H1 (cell line): ENCODE results near the gene CCL28. TPM values are rescaled to one million over a fixed set of nuclear protein-coding genes. Genes with fewer than 3 reads are reported as not detected.
A peak's percentile ranks its signal among the peaks of the same experiment; 100 is the strongest.

Experiments
- CTCF ChIA-PET: fragments of 300-600 bp; sonication (Branson Sonifier 250); formaldehyde crosslinking; loops from one replicate; lab custom pipeline; 2021; ENCODE audit not compliant: partially characterized antibody; lab: Charles Lee
- POLR2A ChIA-PET: fragments of 300-600 bp; sonication (Branson Sonifier 250); formaldehyde crosslinking; loops from one replicate; lab custom pipeline; 2021; ENCODE audit warnings: inconsistent platforms; ENCODE audit not compliant: partially characterized antibody; lab: Charles Lee
- DNase-seq, 2 experiments: peaks; one replicate each; pipeline versions ENCODE4 v3.0.0 to v3.0.0-alpha.2; 2010 to 2022; ENCODE audit warnings: low spot score in 2 of 2, low read depth in 1 of 2, mixed read lengths in 1 of 2
- FAIRE-seq: peaks from 2 replicates; lab custom pipeline; 2011; peaks lifted over from hg19 to GRCh38; lab: Jason Lieb, UNC
- H2AFZ ChIP-seq: 2 replicates; pipeline ENCODE4 v1.8.1; 2012; ENCODE audit warnings: low read length, inconsistent platforms
- H2AK5ac ChIP-seq: 2 replicates; pipeline ENCODE4 v1.6.1; 2013; ENCODE audit warnings: low read depth, low read length
- H2BK120ac ChIP-seq: replicated peaks from 2 replicates; pipeline ENCODE3; 2013; ENCODE audit warnings: low read depth, low read length, inconsistent platforms
- H2BK12ac ChIP-seq: 2 replicates; pipeline ENCODE4 v1.6.1; 2013; ENCODE audit warnings: low read depth, low read length
- H2BK15ac ChIP-seq: 2 replicates; pipeline ENCODE4 v1.6.1; 2013; ENCODE audit warnings: low read length
- H2BK20ac ChIP-seq: 2 replicates; pipeline ENCODE4 v1.6.1; 2013; ENCODE audit warnings: low read length
- H2BK5ac ChIP-seq: 2 replicates; pipeline ENCODE4 v1.6.1; 2013; ENCODE audit warnings: low read depth, low read length
- H3K14ac ChIP-seq: 2 replicates; pipeline ENCODE4 v1.6.1; 2013; ENCODE audit warnings: inconsistent platforms; ENCODE audit not compliant: insufficient read length
- H3K18ac ChIP-seq: 2 replicates; pipeline ENCODE4 v1.6.1; 2013; ENCODE audit warnings: low read length; ENCODE audit errors: extremely low read depth
- H3K23ac ChIP-seq: 2 replicates; pipeline ENCODE4 v1.6.1; 2013; ENCODE audit warnings: inconsistent platforms; ENCODE audit not compliant: insufficient read length
- H3K23me2 ChIP-seq: 2 replicates; pipeline ENCODE4 v1.6.1; 2013; ENCODE audit warnings: low read depth, low read length
- H3K27ac ChIP-seq: 2 replicates; pipeline ENCODE4 v1.6.1; 2011; ENCODE audit warnings: low read depth, low read length, inconsistent platforms
- H3K27me3 ChIP-seq, 4 experiments: replicated peaks in 1 of 4; 1 replicate in 1 of 4; 2 replicates in 3 of 4; pipeline versions ENCODE4 v1.6.1 to v1.8.1; 2011 to 2013; ENCODE audit warnings: low read length in 3 of 4, mild to moderate bottlenecking in 3 of 4, inconsistent platforms in 2 of 4, mixed read lengths in 2 of 4, moderate library complexity in 1 of 4; ENCODE audit not compliant: control insufficient read depth in 3 of 4, insufficient read depth in 3 of 4; ENCODE audit errors: extremely low read depth in 1 of 4
- H3K36me3 ChIP-seq, 4 experiments: 2 replicates each; pipeline versions ENCODE4 v1.6.1 to v1.8.1; 2011 to 2013; ENCODE audit warnings: mild to moderate bottlenecking in 4 of 4, low read length in 3 of 4, moderate library complexity in 2 of 4, control low read depth in 1 of 4, inconsistent platforms in 1 of 4; ENCODE audit not compliant: insufficient read depth in 4 of 4, control insufficient read depth in 2 of 4
- H3K4ac ChIP-seq: replicated peaks from 2 replicates; pipeline ENCODE3; 2013; ENCODE audit warnings: low read length, low read depth, mixed read lengths, inconsistent platforms; ENCODE audit not compliant: insufficient read length
- H3K4me1 ChIP-seq, 4 experiments: replicated peaks in 1 of 4; 1 replicate in 1 of 4; 2 replicates in 3 of 4; pipeline versions ENCODE4 v1.6.1 to v1.8.1; 2011 to 2013; ENCODE audit warnings: low read length in 3 of 4, inconsistent platforms in 2 of 4, mixed read lengths in 1 of 4; ENCODE audit not compliant: insufficient read depth in 4 of 4, control insufficient read depth in 3 of 4
- H3K4me2 ChIP-seq, 2 experiments: 2 replicates each; pipeline versions ENCODE4 v1.6.1 to v1.8.1; 2011 to 2013; ENCODE audit warnings: low read depth in 2 of 2, low read length in 2 of 2, control low read depth in 1 of 2, inconsistent platforms in 1 of 2, mild to moderate bottlenecking in 1 of 2; ENCODE audit not compliant: insufficient read depth in 1 of 2
- H3K4me3 ChIP-seq, 4 experiments: fragments of 200-600, 300-600 bp in 1 of 4; sonication (generic), shearing (Covaris generic), sonication (Bioruptor Twin) in 1 of 4; 2 replicates each; pipeline versions ENCODE4 v1.5.1 to v1.8.1; 2011 to 2016; ENCODE audit warnings: low read length in 4 of 4, low read depth in 3 of 4, control low read depth in 2 of 4, inconsistent platforms in 2 of 4, mild to moderate bottlenecking in 2 of 4, mixed read lengths in 1 of 4, moderate library complexity in 1 of 4; ENCODE audit not compliant: insufficient read depth in 2 of 4; ENCODE audit errors: extremely low read depth in 1 of 4
- H3K56ac ChIP-seq: replicated peaks from 2 replicates; pipeline ENCODE3; 2013; ENCODE audit warnings: low read depth, mild to moderate bottlenecking, mixed read lengths, low read length, inconsistent platforms; ENCODE audit not compliant: insufficient read length
- H3K79me1 ChIP-seq: 2 replicates; pipeline ENCODE4 v1.6.1; 2013; ENCODE audit warnings: low read depth, low read length, control low read depth
- H3K79me2 ChIP-seq, 2 experiments: 2 replicates each; pipeline versions ENCODE4 v1.6.1 to v1.8.1; 2012 to 2013; ENCODE audit warnings: low read length in 2 of 2, mild to moderate bottlenecking in 2 of 2, inconsistent platforms in 1 of 2; ENCODE audit not compliant: insufficient read depth in 2 of 2, control insufficient read depth in 1 of 2
- H3K9ac ChIP-seq, 4 experiments: replicated peaks in 1 of 4; 1 replicate in 1 of 4; 2 replicates in 3 of 4; pipeline versions ENCODE4 v1.6.1 to v1.8.1; 2011 to 2013; ENCODE audit warnings: low read depth in 3 of 4, low read length in 3 of 4, control low read depth in 2 of 4, mild to moderate bottlenecking in 2 of 4, moderate library complexity in 2 of 4, inconsistent platforms in 1 of 4; ENCODE audit errors: extremely low read depth in 1 of 4
- H3K9me3 ChIP-seq, 2 experiments: 2 replicates each; pipeline versions ENCODE4 v1.6.1 to v1.8.1; 2012 to 2013; ENCODE audit warnings: mild to moderate bottlenecking in 2 of 2, moderate library complexity in 2 of 2, control low read depth in 1 of 2, inconsistent platforms in 1 of 2, low read depth in 1 of 2, low read length in 1 of 2, mixed read lengths in 1 of 2; ENCODE audit not compliant: insufficient read depth in 2 of 2
- H4K20me1 ChIP-seq, 2 experiments: replicated peaks in 1 of 2; 2 replicates each; pipeline versions ENCODE3 to v1.8.1; 2011 to 2013; ENCODE audit warnings: inconsistent platforms in 2 of 2, low read length in 2 of 2, mild to moderate bottlenecking in 1 of 2; ENCODE audit not compliant: insufficient read depth in 2 of 2, control insufficient read depth in 1 of 2
- H4K5ac ChIP-seq: 2 replicates; pipeline ENCODE4 v1.6.1; 2013; ENCODE audit warnings: low read length, low read depth, mixed read lengths, inconsistent platforms; ENCODE audit not compliant: insufficient read length
- H4K8ac ChIP-seq: 2 replicates; pipeline ENCODE4 v1.8.0; 2013; ENCODE audit warnings: mild to moderate bottlenecking, moderate library complexity, low read length, inconsistent platforms; ENCODE audit not compliant: insufficient read depth; ENCODE audit errors: extremely low read depth
- H4K91ac ChIP-seq: replicated peaks from 2 replicates; pipeline ENCODE3; 2013; ENCODE audit warnings: low read length, mixed read lengths, inconsistent platforms; ENCODE audit not compliant: insufficient read length
- BACH1 ChIP-seq: IDR thresholded peaks from 2 replicates; pipeline ENCODE4 v1.6.1; 2012; ENCODE audit warnings: low read length, improper control_type of control experiment
- CREB1 ChIP-seq: IDR thresholded peaks from 2 replicates; pipeline ENCODE4 v1.6.1; 2012; ENCODE audit warnings: inconsistent platforms
- E2F6 ChIP-seq: IDR thresholded peaks from 2 replicates; pipeline ENCODE4 v1.6.1; 2012; ENCODE audit warnings: inconsistent platforms
- EZH2 ChIP-seq: fragments of 200-600 bp; sonication (generic); IDR thresholded peaks from 2 replicates; pipeline ENCODE4 v1.7.1; 2012; ENCODE audit warnings: low read depth, mild to moderate bottlenecking, moderate library complexity, low read length, inconsistent platforms; ENCODE audit not compliant: severe bottlenecking
- HDAC6 ChIP-seq: IDR thresholded peaks from one replicate; pipeline ENCODE4 v1.7.1; 2012; ENCODE audit warnings: low read depth, mild to moderate bottlenecking, inconsistent platforms, low read length, moderate library complexity
- KDM4A ChIP-seq: IDR thresholded peaks from one replicate; pipeline ENCODE4 v1.7.1; 2012; ENCODE audit warnings: low read depth, mild to moderate bottlenecking, moderate library complexity, low read length, inconsistent platforms; ENCODE audit not compliant: severe bottlenecking
- MAX ChIP-seq: IDR thresholded peaks from 2 replicates; pipeline ENCODE4 v1.6.1; 2012; ENCODE audit warnings: inconsistent platforms
- PHF8 ChIP-seq: fragments of 200-600 bp; sonication (generic); conservative IDR thresholded peaks from 2 replicates; pipeline ENCODE4 v1.7.1; 2012; ENCODE audit warnings: low read depth, mild to moderate bottlenecking, inconsistent platforms, low read length, moderate library complexity
- POLR2A ChIP-seq, 2 experiments: IDR thresholded peaks; 1 replicate in 1 of 2; 2 replicates in 1 of 2; pipeline ENCODE4 v1.6.1; 2011; ENCODE audit warnings: low read depth in 2 of 2, low read length in 2 of 2, mild to moderate bottlenecking in 2 of 2; ENCODE audit errors: control extremely low read depth in 1 of 2
- POLR2AphosphoS5 ChIP-seq: IDR thresholded peaks from 2 replicates; pipeline ENCODE4 v1.6.1; 2011; ENCODE audit warnings: low read depth, low read length
- TAF1 ChIP-seq: IDR thresholded peaks from 2 replicates; pipeline ENCODE4 v1.6.1; 2011; ENCODE audit warnings: mild to moderate bottlenecking, low read depth, low read length
- ZNF274 ChIP-seq: IDR thresholded peaks from 2 replicates; pipeline ENCODE4 v1.7.0; 2012; ENCODE audit warnings: low read length, borderline replicate concordance; ENCODE audit errors: extremely low read depth
- WGBS, 2 experiments: shearing (Covaris generic) in 1 of 2; methylation state at CpG; one replicate each; pipeline versions ENCODE4 v1.1.6 to v1.1.7; 2013 to 2015; ENCODE audit warnings: low lambda C conversion rate in 2 of 2, mixed read lengths in 2 of 2, inconsistent platforms in 1 of 2, low coverage in 1 of 2, missing lambda C conversion rate in 1 of 2; ENCODE audit not compliant: insufficient replicate concordance in 2 of 2, insufficient coverage in 1 of 2, insufficient read length in 1 of 2; ENCODE audit errors: extremely low coverage in 1 of 2, missing lambda C conversion rate in 1 of 2; 5-methylcytosine and 5-hydroxymethylcytosine counted together
- polyA plus RNA-seq, 7 experiments: library from polyadenylated mRNA; depleted of rRNA in 3 of 7; stranded (reverse) in 5 of 7; unstranded in 2 of 7; fragments of >200 nt in 5 of 7; fragments of 200-250 nt in 2 of 7; gene quantifications; 1 replicate in 5 of 7; 2 replicates in 1 of 7; 4 replicates in 1 of 7; pipeline versions ENCODE4 v1.2.1 to v1.2.3, GENCODE V29; 2011 to 2013; ENCODE audit warnings: missing spikeins in 2 of 7, mixed read lengths in 2 of 7
- total RNA-seq: library from RNA; stranded (reverse); fragmentation: NEBNext Ultra II Directional; extraction: Animal tissue kit (Norgen Biotek cat#: 25700); gene quantifications from 2 replicates; pipeline ENCODE4 v1.2.1, GENCODE V29; 2021

CCL28 gene
- total and polyA plus RNA-seq, 2 of the 8 experiments (the other 6 are each of a cell fraction or from before 2014, with no cell fraction given), result 0.95 TPM; not detected in 1

DNA sequence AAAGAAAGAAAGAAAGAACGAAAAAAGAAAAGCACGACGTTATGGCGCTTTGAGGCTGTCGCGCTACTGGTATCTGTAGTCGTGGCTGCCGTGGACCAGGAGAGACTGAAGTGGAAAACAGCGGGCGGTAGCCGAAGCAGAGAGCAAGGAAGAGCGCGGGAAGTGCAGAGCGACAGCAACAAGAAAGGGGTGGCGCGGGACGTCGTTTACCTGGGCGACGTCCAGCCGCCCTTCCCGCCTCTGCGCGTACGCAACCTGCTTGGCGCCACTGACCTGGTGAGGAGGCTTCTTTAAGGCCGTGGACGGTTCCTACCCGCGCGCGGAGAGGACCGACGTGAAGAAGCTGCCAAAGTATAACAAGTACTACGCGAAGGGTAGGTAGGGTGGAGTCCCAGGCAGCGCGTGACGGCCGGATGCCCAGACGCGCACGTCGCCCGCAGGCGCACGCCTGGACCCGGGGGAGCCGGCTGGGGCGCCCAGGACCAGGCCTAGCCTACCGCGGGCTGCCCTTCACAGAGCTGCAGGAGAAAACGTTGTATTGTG lies 15.4 kb downstream of the CCL28 start:
- Histone ChIP-seq H4K8ac (peak overlapping the region; percentile 97; the same call in 1 of the 2 replicates), H2BK15ac (no peak overlapping the region), H3K56ac (no peak overlapping the region), H4K91ac (no peak overlapping the region), H3K23ac (no peak overlapping the region), H3K4me1 (no peaks in the 10 kb centered on the region), H4K20me1 (no peaks in the 10 kb centered on the region), H2BK20ac (no peak overlapping the region), H3K79me2 (no peaks in the 10 kb centered on the region), H2AFZ (peak overlapping the region; percentile 93), H2BK120ac (no peak overlapping the region), H3K14ac (no peak overlapping the region), H2BK5ac (no peak overlapping the region), H3K27ac (no peak overlapping the region), H4K5ac (no peak overlapping the region), H3K9ac (peak overlapping the region in 3 of 4 experiments; percentile 66 to 70 (median 70); a peak in 6 of 7 replicates), H3K4me3 (peak overlapping the region; percentile 40 to 53 (median 48); a peak in 7 of 8 replicates), H3K79me1 (no peaks in the 10 kb centered on the region), H2BK12ac (peak overlapping the region; percentile 55; the same call in 1 of the 2 replicates), H2AK5ac (no peak overlapping the region), H3K23me2 (no peaks in the 10 kb centered on the region), H3K9me3 (peaks cover 0 to 3% of the 10 kb centered on the region in 2 experiments; a peak in 1 of 4 replicates), H3K27me3 (peaks cover 0 to 10% (median 6%) of the 10 kb centered on the region in 4 experiments; a peak in 5 of 7 replicates), H3K18ac (no peak overlapping the region), H3K4ac (no peak overlapping the region), H3K36me3 (no peaks in the 10 kb centered on the region), H3K4me2 (peak overlapping the region; percentile 64 to 89)
- POLR2A ChIA-PET, result interaction anchor here (0.9 to 1.1 kb wide), 3 partner anchors 85 to 88 kb away, joined by 3 to 4 read pairs (median 4); no protein-coding TSS in a partner anchor
- CTCF ChIA-PET, result interaction anchor here (1.3 to 1.5 kb wide), 3 partner anchors 8 to 171 kb away, joined by 3 to 5 read pairs (median 4); no protein-coding TSS in a partner anchor
- FAIRE-seq, result no peak
- DNase-seq, result no peak
- 38% methylated on average over 53 of the region's 53 CpGs; no CpG with 5 or more reads in 1 of the 2 experiments for WGBS, 2 experiments
- TF ChIP-seq POLR2A (IDR thresholded peaks at IDR 0.05; ENCODE audit: control extremely low read depth in 1 of 2, low read depth in 2 of 2, low read length in 2 of 2) (0 out of 3 replicates have a peak, but pooled peaks of 1 of the 2 experiments have one; percentile 27), POLR2AphosphoS5 (peak; percentile 26; the same call in 1 of the 2 replicates), KDM4A (peak; percentile 85), PHF8 (peak; percentile 27; the same call in 1 of the 2 replicates), EZH2 (no peak), HDAC6 (no peak), ZNF274 (no peak), TAF1 (0 out of 2 replicates have a peak, but pooled peaks have one; percentile 20), BACH1 (peak; percentile 12; the same call in 1 of the 2 replicates), E2F6 (peak; percentile 99), MAX (peak; percentile 89; the same call in 1 of the 2 replicates), CREB1 (peak; percentile 62; the same call in 1 of the 2 replicates)
